GM12801 (cell line): ENCODE measurements around the gene L1TD1.

Experiments
- CTCF ChIP-seq: IDR thresholded peaks from one replicate; pipeline ENCODE4 v1.5.1; 2011; ENCODE audit warnings: control low read depth; ENCODE audit not compliant: insufficient read length; ENCODE audit errors: extremely low read depth

The L1TD1 gene

GRCh38 chr1:62212411-62212810 is 17.8 kb downstream of the L1TD1 start:
- no peak for TF ChIP-seq CTCF

DNA sequence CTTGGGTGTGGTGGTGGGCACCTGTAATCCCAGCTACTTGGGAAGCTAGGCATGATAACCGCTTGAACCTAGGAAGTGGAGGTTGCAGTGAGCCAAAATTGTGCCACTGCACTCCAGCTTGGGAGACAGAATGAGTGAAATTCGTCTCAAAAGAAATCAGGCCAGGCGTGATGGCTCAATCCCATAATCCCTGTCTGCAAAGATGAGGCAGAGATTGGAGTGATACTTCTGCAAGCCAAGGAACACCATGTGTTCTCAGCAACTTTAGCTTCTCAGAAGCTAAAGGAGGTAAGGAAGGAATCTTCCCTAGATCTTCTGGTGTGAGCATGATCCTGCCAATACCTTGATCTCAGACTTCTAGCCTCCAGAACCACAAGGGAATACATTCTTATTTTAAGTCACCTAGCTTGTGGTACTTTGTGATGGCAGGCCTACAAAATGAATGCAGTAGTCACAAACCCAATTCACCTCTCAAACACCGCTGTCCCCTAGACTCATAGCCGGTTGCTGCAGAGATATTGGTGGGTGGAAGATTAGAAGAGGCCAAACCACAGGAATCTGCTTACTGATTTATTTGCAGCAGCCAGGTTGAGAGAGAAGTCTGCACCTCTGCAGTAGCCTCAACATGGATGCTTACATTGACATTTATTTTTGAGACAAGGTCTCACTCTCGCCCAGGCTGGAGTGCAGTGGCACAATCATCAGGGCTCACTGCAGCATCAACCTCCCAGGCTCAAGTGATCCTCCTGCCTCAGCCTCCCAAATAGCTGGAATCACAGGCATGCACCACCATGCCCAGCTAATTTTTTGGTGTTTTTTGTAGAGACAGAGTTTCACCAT is 18.6 kb downstream of the L1TD1 start:
- no peak for TF ChIP-seq CTCF

DNA sequence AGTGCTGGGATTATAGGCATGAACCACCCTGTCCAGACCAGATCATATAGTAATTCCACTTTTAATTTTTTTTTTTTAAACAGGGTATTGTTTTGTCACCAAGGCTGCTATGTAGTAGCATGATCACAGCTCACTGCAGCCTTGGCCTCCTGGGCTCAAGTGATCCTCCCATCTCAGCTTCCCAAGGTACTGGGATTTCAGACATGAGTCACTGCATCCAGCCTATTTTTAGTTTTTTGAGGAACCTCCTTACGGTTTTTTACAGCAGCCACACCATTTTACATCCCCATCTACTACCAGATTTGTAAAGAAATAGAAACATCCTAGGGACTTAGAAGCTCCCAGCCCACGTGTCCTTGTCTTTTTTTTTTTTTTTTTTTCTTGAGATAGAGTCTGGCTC is 24.0 kb downstream of the L1TD1 start:
- no peak for TF ChIP-seq CTCF

DNA sequence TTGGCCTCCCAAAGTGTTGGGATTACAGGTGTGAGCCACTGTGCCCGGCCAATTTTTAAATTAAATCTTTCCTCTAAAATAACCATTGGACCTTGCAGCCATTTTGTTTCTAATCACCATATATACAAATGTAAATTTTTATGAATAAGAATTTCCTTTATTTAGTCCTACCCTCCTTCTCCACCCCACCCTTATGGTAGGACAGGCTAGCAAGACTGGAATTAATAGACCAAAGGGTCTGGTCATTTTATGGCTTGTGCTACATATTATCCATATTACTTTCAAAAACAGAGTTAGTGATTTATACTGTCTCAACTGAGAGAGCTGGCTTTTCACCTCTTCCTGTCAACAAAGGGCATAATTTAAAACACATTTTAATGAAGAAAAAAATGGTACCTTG is 26.5 kb downstream of the L1TD1 start:
- TF ChIP-seq CTCF: no peak

DNA sequence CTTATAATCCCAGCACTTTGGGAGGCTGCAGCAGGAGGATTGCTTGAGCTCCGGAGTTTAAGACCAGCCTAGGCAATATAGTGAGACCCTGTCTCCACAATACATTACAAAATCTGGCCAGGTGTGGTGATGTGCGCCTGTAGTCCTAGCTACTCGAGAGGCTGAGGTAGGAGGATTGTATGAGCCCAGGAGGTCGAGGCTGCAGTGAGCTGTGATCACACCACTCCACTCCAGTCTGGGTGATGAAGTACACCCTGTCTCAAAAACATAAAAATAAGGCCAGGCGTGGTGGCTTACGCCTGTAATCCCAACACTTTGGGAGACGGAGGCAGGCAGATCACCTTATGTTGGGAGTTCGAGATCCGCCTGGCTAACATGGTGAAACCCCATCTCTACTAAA is 27.7 kb downstream of the L1TD1 start:
- no peak for TF ChIP-seq CTCF

DNA sequence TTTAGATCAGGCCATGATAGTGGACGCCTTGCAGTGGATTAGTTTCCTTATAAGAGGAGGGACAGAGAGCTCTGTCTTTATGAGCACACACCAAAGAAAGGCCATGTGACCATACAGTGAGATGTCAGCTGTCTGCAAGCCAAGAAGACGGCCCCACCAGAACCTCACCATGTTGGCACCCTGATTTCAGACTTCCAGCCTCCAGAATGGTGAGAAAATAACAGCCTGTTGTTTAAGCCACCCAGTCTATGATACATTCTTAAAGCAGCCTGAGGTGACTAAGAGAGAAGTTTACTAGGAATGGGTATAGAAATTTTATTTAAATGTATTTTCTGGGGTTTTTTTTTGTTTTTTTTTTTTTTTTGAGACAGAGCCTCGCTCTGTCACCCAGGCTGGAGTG is 29.5 kb downstream of the L1TD1 start:
- no peak for TF ChIP-seq CTCF

DNA sequence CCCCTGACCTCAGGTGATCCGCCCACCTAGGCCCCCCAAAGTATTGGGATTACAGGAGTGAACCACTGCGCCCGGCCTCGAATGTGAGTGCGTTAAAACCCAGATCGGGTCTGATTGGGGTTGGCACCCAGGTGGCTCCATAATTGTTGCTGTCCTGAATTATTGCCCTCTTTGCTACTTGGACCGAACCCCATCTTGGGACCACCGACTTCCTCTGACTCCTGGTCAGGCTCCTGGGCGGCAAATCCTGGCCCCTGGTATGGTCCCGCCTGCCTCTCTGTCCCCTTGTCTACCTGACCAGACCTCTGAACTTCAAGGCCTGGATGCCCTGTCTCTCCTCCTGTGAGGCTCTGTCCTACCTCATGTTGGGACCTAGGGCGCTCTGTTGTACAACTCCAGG is 32.8 kb downstream of the L1TD1 start:
- no peak for TF ChIP-seq CTCF
